ENCODE measurements around the gene PLA2G6.
"Not testable (repeated sequence)": the region's sequence is repeated elsewhere in the genome, so short reads cannot be mapped to it uniquely, and the experiment has no call there.

PLA2G6 gene

GRCh38 chr22:38080850-38081635 is 100.6 kb downstream of the PLA2G6 start:
- no peak for DNase-seq

GRCh38 chr22:38080474-38080849 is 101.2 kb downstream of the PLA2G6 start:
- DNase-seq: no peak

GRCh38 chr22:38079804-38080203 is 101.8 kb downstream of the PLA2G6 start:
- no peak for DNase-seq

- DNase-seq: not testable (repeated sequence)
These were observed 102.4 kb downstream of the PLA2G6 start for GRCh38 chr22:38079208-38079607.

- no peak for DNase-seq
These were observed 103.4 kb downstream of the PLA2G6 start for GRCh38 chr22:38078046-38078840.

GRCh38 chr22:38077595-38077994 is 104.0 kb downstream of the PLA2G6 start:
- DNase-seq: no peak

GRCh38 chr22:38077096-38077495 is 104.5 kb downstream of the PLA2G6 start:
- DNase-seq: no peak

- DNase-seq: no peak
These were observed 105.7 kb downstream of the PLA2G6 start for GRCh38 chr22:38075961-38076360.

- DNase-seq: no peak
These were observed 106.4 kb downstream of the PLA2G6 start for GRCh38 chr22:38075105-38075825.

- no peak for DNase-seq
These were observed 107.2 kb downstream of the PLA2G6 start for GRCh38 chr22:38074181-38075104.

GRCh38 chr22:38073150-38074130 is 108.2 kb downstream of the PLA2G6 start:
- no peak for DNase-seq

- no peak for DNase-seq
These were observed 109.1 kb downstream of the PLA2G6 start for GRCh38 chr22:38072322-38073149.

GRCh38 chr22:38071421-38072321 is 110.0 kb downstream of the PLA2G6 start:
- no peak for DNase-seq

- DNase-seq: no peak
These were observed 111.2 kb downstream of the PLA2G6 start for GRCh38 chr22:38070250-38070921.

GRCh38 chr22:38069372-38070249 is 112.0 kb downstream of the PLA2G6 start:
- no peak for DNase-seq

- no peak for DNase-seq
These were observed 112.8 kb downstream of the PLA2G6 start for GRCh38 chr22:38068641-38069371.

Measured in activated CD4-positive, CD25-positive, alpha-beta regulatory T cell treated with anti-CD3 and anti-CD28 coated beads, Interleukin-2, amount 50 U/mL, for 72 hours (primary cell).